ENCODE data around the gene UBE2J1.

UBE2J1 gene

GRCh38 chr6:89361171-89361570, 8.6 kb upstream of the UBE2J1 start:
- no peak for DNase-seq

GRCh38 chr6:89360415-89360999, 8.0 kb upstream of the UBE2J1 start:
- no peak for DNase-seq

GRCh38 chr6:89359561-89359960, 7.0 kb upstream of the UBE2J1 start:
- no peak for DNase-seq

GRCh38 chr6:89357390-89357789, 4.9 kb upstream of the UBE2J1 start:
- no peak for DNase-seq

- DNase-seq, result no peak
Observed at GRCh38 chr6:89356642-89357170, 4.2 kb upstream of the UBE2J1 start.

GRCh38 chr6:89355511-89356194, 3.1 kb upstream of the UBE2J1 start:
- no peak for DNase-seq

- DNase-seq, result no peak
Observed at GRCh38 chr6:89353702-89354392, 1.3 kb upstream of the UBE2J1 start.

GRCh38 chr6:89353118-89353556, 615 bp upstream of the UBE2J1 start:
- DNase-seq, result no peak

- DNase-seq, result no peak
Observed at GRCh38 chr6:89351671-89352277, 748 bp downstream of the UBE2J1 start.

GRCh38 chr6:89350281-89350966, 2.1 kb downstream of the UBE2J1 start:
- no peak for DNase-seq

- no peak for DNase-seq
Observed at GRCh38 chr6:89348372-89348771, 4.2 kb downstream of the UBE2J1 start.

GRCh38 chr6:89347825-89348224, 4.7 kb downstream of the UBE2J1 start:
- no peak for DNase-seq

- DNase-seq, result no peak
Observed at GRCh38 chr6:89346433-89346832, 6.1 kb downstream of the UBE2J1 start.

- DNase-seq, result no peak
Observed at GRCh38 chr6:89339565-89339964, 13.0 kb downstream of the UBE2J1 start.

- no peak for DNase-seq
Observed at GRCh38 chr6:89335164-89335563, 17.4 kb downstream of the UBE2J1 start.

- no peak for DNase-seq
Observed at GRCh38 chr6:89330910-89331309, 21.6 kb downstream of the UBE2J1 start.

- no peak for DNase-seq
Observed at GRCh38 chr6:89328976-89329375, 23.5 kb downstream of the UBE2J1 start.

GRCh38 chr6:89324304-89324703, 28.2 kb downstream of the UBE2J1 start:
- no peak for DNase-seq

- no peak for DNase-seq
Observed at GRCh38 chr6:89323511-89323971, 29.0 kb downstream of the UBE2J1 start.

GRCh38 chr6:89321131-89321970, 31.2 kb downstream of the UBE2J1 start:
- no peak for DNase-seq

GRCh38 chr6:89320012-89320559, 32.4 kb downstream of the UBE2J1 start:
- no peak for DNase-seq

GRCh38 chr6:89317067-89317466, 35.5 kb downstream of the UBE2J1 start:
- no peak for DNase-seq
